ENCODE measurements around the gene SMPD4.
"Not testable (repeated sequence)": the region's sequence is repeated elsewhere in the genome, so short reads cannot be mapped to it uniquely, and the experiment has no call there.

DNA sequence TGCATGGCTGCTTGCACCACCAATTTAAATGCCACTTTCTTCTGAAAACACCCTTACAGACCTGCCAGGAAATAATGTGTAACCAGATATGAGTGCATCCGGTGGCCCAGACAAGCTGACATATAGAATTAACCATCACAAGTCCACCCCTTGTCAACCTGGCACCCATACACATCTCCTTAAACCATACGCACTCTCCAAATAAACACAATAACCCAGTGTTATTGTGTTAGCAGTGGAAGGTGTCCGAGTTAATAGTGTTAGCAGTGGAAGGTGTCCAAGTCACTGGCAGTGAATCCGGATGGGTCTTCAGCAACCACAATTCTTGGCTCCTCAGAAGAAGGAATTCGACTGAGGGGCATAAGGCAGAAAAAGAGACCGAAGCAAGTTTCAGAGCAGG is 32.9 kb downstream of the SMPD4 start:
- TF ChIP-seq, protein P1, sequence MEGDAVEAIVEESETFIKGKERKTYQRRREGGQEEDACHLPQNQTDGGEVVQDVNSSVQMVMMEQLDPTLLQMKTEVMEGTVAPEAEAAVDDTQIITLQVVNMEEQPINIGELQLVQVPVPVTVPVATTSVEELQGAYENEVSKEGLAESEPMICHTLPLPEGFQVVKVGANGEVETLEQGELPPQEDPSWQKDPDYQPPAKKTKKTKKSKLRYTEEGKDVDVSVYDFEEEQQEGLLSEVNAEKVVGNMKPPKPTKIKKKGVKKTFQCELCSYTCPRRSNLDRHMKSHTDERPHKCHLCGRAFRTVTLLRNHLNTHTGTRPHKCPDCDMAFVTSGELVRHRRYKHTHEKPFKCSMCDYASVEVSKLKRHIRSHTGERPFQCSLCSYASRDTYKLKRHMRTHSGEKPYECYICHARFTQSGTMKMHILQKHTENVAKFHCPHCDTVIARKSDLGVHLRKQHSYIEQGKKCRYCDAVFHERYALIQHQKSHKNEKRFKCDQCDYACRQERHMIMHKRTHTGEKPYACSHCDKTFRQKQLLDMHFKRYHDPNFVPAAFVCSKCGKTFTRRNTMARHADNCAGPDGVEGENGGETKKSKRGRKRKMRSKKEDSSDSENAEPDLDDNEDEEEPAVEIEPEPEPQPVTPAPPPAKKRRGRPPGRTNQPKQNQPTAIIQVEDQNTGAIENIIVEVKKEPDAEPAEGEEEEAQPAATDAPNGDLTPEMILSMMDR (conservative IDR thresholded peaks at IDR 0.05 in 1 of 2, IDR thresholded peaks at IDR 0.05 in 1 of 2; ENCODE audit: low read depth in 1 of 2, low read length in 2 of 2) = not testable (repeated sequence)
- TF ChIP-seq EZH2 (IDR thresholded peaks at IDR 0.05; ENCODE audit: low read length, missing control alignments) = not testable (repeated sequence)
